Measurements from ENCODE around the gene CBFB. TPM values are rescaled to one million over a fixed set of nuclear protein-coding genes. Genes with fewer than 3 reads are reported as not detected.
A peak's percentile ranks its signal among the peaks of the same experiment; 100 is the strongest.

CBFB gene
- total and polyA plus RNA-seq, 5 experiments from 2014 or later: 61.2 to 95.0 (median 79.8) TPM

- Mint-ChIP-seq H3K4me3 (peak overlapping the region in 5 of 10 donors; percentile 24 to 52 (median 50)), H3K36me3 (peaks cover 0 to 43% (median 38%) of the 10 kb centered on the region in 3 donors), H3K4me1 (peaks cover 5 to 17% (median 10%) of the 10 kb centered on the region in 4 donors), H3K27me3 (peaks cover 0 to 23% (median 13%) of the 10 kb centered on the region in 5 donors), H3K27ac (peak overlapping the region in 3 of 10 donors; percentile 15 to 27 (median 25)), H3K9me3 (no peaks in the 10 kb centered on the region)
- ATAC-seq: no peak
- DNase-seq: no peak
- POLR2A ChIA-PET: interaction anchor here (0.6 to 1.6 kb wide), 2 partner anchors 39 to 616 kb away, joined by 5 read pairs; partner anchors contain the start of gene PHAF1
These were observed 120.5 kb downstream of the CBFB start for GRCh38 chr16:67149276-67150046.

GRCh38 chr16:67150047-67150832 is 121.3 kb downstream of the CBFB start:
- H3K27ac Mint-ChIP-seq: no peak overlapping the region
- H3K9me3 Mint-ChIP-seq: no peaks in the 10 kb centered on the region

More at GRCh38 chr16:67150047-67150832, 121.3 kb downstream of the CBFB start:
- ATAC-seq: peak; percentile 62 to 78
- POLR2A ChIA-PET: interaction anchor here (1.1 to 1.9 kb wide), 3 partner anchors 12 to 123 kb away, joined by 3 to 5 read pairs (median 5); partner anchors contain the start of gene PHAF1
- Mint-ChIP-seq H3K4me3 (peak overlapping the region in 5 of 10 donors; percentile 16 to 83 (median 66)), H3K27me3 (peaks cover 0 to 23% (median 13%) of the 10 kb centered on the region in 5 donors), H3K4me1 (peaks cover 5 to 19% (median 12%) of the 10 kb centered on the region in 4 donors), H3K36me3 (peaks cover 0 to 37% (median 30%) of the 10 kb centered on the region in 3 donors)
- DNase-seq: no peak

Other genes with a start within 250 kb of the CBFB start
- gene TERB1, start 227.6 kb upstream of the CBFB start, total RNA-seq: under 1 TPM; 0.25 to 0.81 TPM
- gene TERB1, start 227.6 kb upstream of the CBFB start, polyA plus RNA-seq: not detected
- 100 to 1,000 TPM; 103 to 113 TPM for gene NAE1, start 198.2 kb upstream of the CBFB start, total RNA-seq
- gene NAE1, start 198.2 kb upstream of the CBFB start, polyA plus RNA-seq: 100 to 1,000 TPM in 1 of 3 donors, 10 to 100 TPM in 2; 84.7 to 107 (median 95.7) TPM
- not detected for gene CA7, start 184.7 kb upstream of the CBFB start, total RNA-seq
- gene CA7, start 184.7 kb upstream of the CBFB start, polyA plus RNA-seq: not detected
- 10 to 100 TPM; 10.0 to 11.3 TPM for gene PDP2, start 148.6 kb upstream of the CBFB start, total RNA-seq
- gene PDP2, start 148.6 kb upstream of the CBFB start, polyA plus RNA-seq: 1 to 10 TPM; 1.2 to 1.8 (median 1.7) TPM
- not detected for gene CDH16, start 110.3 kb upstream of the CBFB start, total RNA-seq
- not detected for gene CDH16, start 110.3 kb upstream of the CBFB start, polyA plus RNA-seq
- under 1 TPM in 1 of 2 experiments, not detected in 1; 0.55 TPM for gene RRAD, start 103.6 kb upstream of the CBFB start, total RNA-seq
- not detected for gene RRAD, start 103.6 kb upstream of the CBFB start, polyA plus RNA-seq
- gene CIAO2B, start 94.7 kb upstream of the CBFB start, total RNA-seq: 10 to 100 TPM; 57.6 to 64.4 TPM
- gene CIAO2B, start 94.7 kb upstream of the CBFB start, polyA plus RNA-seq: 100 to 1,000 TPM in 1 of 3 donors, 10 to 100 TPM in 2; 86.1 to 110 (median 91.3) TPM
- 10 to 100 TPM; 56.7 to 62.7 TPM for gene CES2, start 93.6 kb upstream of the CBFB start, total RNA-seq
- gene CES2, start 93.6 kb upstream of the CBFB start, polyA plus RNA-seq: 10 to 100 TPM; 21.1 to 31.2 (median 31.2) TPM
- gene CES3, start 67.9 kb upstream of the CBFB start, total RNA-seq: under 1 TPM; 0.10 to 0.16 TPM
- gene CES3, start 67.9 kb upstream of the CBFB start, polyA plus RNA-seq: not detected
- 10 to 100 TPM; 10.0 to 13.7 TPM for gene CES4A, start 40.6 kb upstream of the CBFB start, total RNA-seq
- gene CES4A, start 40.6 kb upstream of the CBFB start, polyA plus RNA-seq: 1 to 10 TPM in 2 of 3 donors, under 1 TPM in 1; 0.83 to 2.4 (median 1.5) TPM
- gene PHAF1, start 80.8 kb downstream of the CBFB start, total RNA-seq: 10 to 100 TPM; 21.4 to 23.3 TPM
- gene PHAF1, start 80.8 kb downstream of the CBFB start, polyA plus RNA-seq: 10 to 100 TPM in 1 of 3 donors, 1 to 10 TPM in 2; 6.9 to 10.9 (median 6.9) TPM
- 1 to 10 TPM; 1.5 to 1.8 TPM for gene B3GNT9, start 121.8 kb downstream of the CBFB start, total RNA-seq
- gene B3GNT9, start 121.8 kb downstream of the CBFB start, polyA plus RNA-seq: 1 to 10 TPM in 1 of 3 donors, under 1 TPM in 2; 0.19 to 1.1 (median 0.28) TPM
- 10 to 100 TPM; 41.0 to 43.4 TPM for gene TRADD, start 130.8 kb downstream of the CBFB start, total RNA-seq
- gene TRADD, start 130.8 kb downstream of the CBFB start, polyA plus RNA-seq: 10 to 100 TPM; 44.9 to 49.1 (median 48.2) TPM
- gene FBXL8, start 130.8 kb downstream of the CBFB start, total RNA-seq: 10 to 100 TPM in 1 of 2 experiments, 1 to 10 TPM in 1; 9.0 to 10.9 TPM
- 1 to 10 TPM; 1.8 to 2.8 (median 2.5) TPM for gene FBXL8, start 130.8 kb downstream of the CBFB start, polyA plus RNA-seq
- gene HSF4, start 135.6 kb downstream of the CBFB start, total RNA-seq: 10 to 100 TPM in 1 of 2 experiments, 1 to 10 TPM in 1; 9.7 to 14.8 TPM
- gene HSF4, start 135.6 kb downstream of the CBFB start, polyA plus RNA-seq: not detected
- 1 to 10 TPM in 1 of 2 experiments, under 1 TPM in 1; 0.70 to 1.6 TPM for gene NOL3, start 141.4 kb downstream of the CBFB start, total RNA-seq
- not detected for gene NOL3, start 141.4 kb downstream of the CBFB start, polyA plus RNA-seq
- gene MATCAP1, start 154.8 kb downstream of the CBFB start, total RNA-seq: 1 to 10 TPM; 4.2 to 7.5 TPM
- under 1 TPM; 0.28 to 0.98 (median 0.75) TPM for gene MATCAP1, start 154.8 kb downstream of the CBFB start, polyA plus RNA-seq
- gene EXOC3L1, start 161.0 kb downstream of the CBFB start, total RNA-seq: not detected
- under 1 TPM; 0.20 to 0.32 (median 0.31) TPM for gene EXOC3L1, start 161.0 kb downstream of the CBFB start, polyA plus RNA-seq
- 10 to 100 TPM; 86.3 to 87.1 TPM for gene E2F4, start 163.0 kb downstream of the CBFB start, total RNA-seq
- gene E2F4, start 163.0 kb downstream of the CBFB start, polyA plus RNA-seq: 10 to 100 TPM; 40.7 to 67.8 (median 63.4) TPM
- gene ELMO3, start 170.0 kb downstream of the CBFB start, total RNA-seq: 1 to 10 TPM; 5.0 to 5.6 TPM
- not detected for gene ELMO3, start 170.0 kb downstream of the CBFB start, polyA plus RNA-seq
- gene TMEM208, start 198.0 kb downstream of the CBFB start, total RNA-seq: 10 to 100 TPM; 40.0 to 40.2 TPM
- gene TMEM208, start 198.0 kb downstream of the CBFB start, polyA plus RNA-seq: 10 to 100 TPM; 65.3 to 88.4 (median 76.4) TPM
- 10 to 100 TPM; 34.5 to 47.3 TPM for gene FHOD1, start 218.3 kb downstream of the CBFB start, total RNA-seq
- gene FHOD1, start 218.3 kb downstream of the CBFB start, polyA plus RNA-seq: 1 to 10 TPM; 1.6 to 3.0 (median 2.3) TPM
- 1 to 10 TPM; 1.6 to 2.7 TPM for gene SLC9A5, start 219.8 kb downstream of the CBFB start, total RNA-seq
- under 1 TPM; 0.04 to 0.20 (median 0.19) TPM for gene SLC9A5, start 219.8 kb downstream of the CBFB start, polyA plus RNA-seq